A549 (cell line): Measurements from ENCODE around the gene APMAP. TPM values are rescaled to one million over a fixed set of nuclear protein-coding genes. Genes with fewer than 3 reads are reported as not detected.
A peak's percentile ranks its signal among the peaks of the same experiment; 100 is the strongest.

Experiments used
- ATAC-seq, 2 experiments: fragments of 200-7000 bp in 1 of 2; fragments of >200 bp in 1 of 2; cut with Nextera tagmentation in 1 of 2; cut with Tn5 transposase in 1 of 2; 3 replicates each; pipeline versions ENCODE4 v1.8.0 to v1.9.1; 2018 to 2020; ENCODE audit warnings: mild to moderate bottlenecking in 1 of 2, moderate library complexity in 1 of 2
- CTCF ChIA-PET: fragments of 300-600 bp; sonication (Branson Sonifier 250); formaldehyde crosslinking; extraction: SDS; loops from one replicate; lab custom pipeline; 2021; ENCODE audit warnings: antibody characterized with exemption, inconsistent platforms; lab: Yijun Ruan, JAX
- POLR2A ChIA-PET: fragments of 350-600 bp; formaldehyde crosslinking; extraction: SDS; loops from one replicate; lab custom pipeline; 2021; ENCODE audit warnings: antibody characterized with exemption, inconsistent platforms; lab: Yijun Ruan, JAX
- DNase-seq, 2 experiments: peaks; one replicate each; pipeline versions ENCODE4 v3.0.0 to v3.0.0-alpha.2; 2011 to 2016; ENCODE audit warnings: low read depth in 1 of 2, low spot score in 1 of 2
- FAIRE-seq: peaks from 2 replicates; lab custom pipeline; 2011; peaks lifted over from hg19 to GRCh38; lab: Jason Lieb, UNC
- H3K27ac ChIP-seq, 2 experiments: fragments of >200 bp; sonication (Bioruptor Twin); formaldehyde crosslinking; 3 replicates each; pipeline ENCODE4 v1.5.1; 2016 to 2017
- H3K4me1 ChIP-seq: fragments of >200 bp; sonication (Bioruptor Twin); formaldehyde crosslinking; 3 replicates; pipeline ENCODE4 v1.6.1; 2016
- H3K4me2 ChIP-seq: fragments of >200 bp; sonication (Bioruptor Twin); formaldehyde crosslinking; 3 replicates; pipeline ENCODE4 v1.6.1; 2016
- H3K4me3 ChIP-seq: fragments of >200 bp; sonication (Bioruptor Twin); formaldehyde crosslinking; 3 replicates; pipeline ENCODE4 v1.5.1; 2016
- H3K9me3 ChIP-seq: fragments of >200 bp; sonication (Bioruptor Twin); formaldehyde crosslinking; 3 replicates; pipeline ENCODE4 v1.6.1; 2016
- ATOH8 ChIP-seq: fragments of 250-450 bp; sonication (Bioruptor Pico); IDR thresholded peaks from 2 replicates; pipeline ENCODE4 v1.5.0; 2020; ENCODE audit warnings: low read depth, mild to moderate bottlenecking, moderate library complexity
- BCL3 ChIP-seq: fragments of >200 bp; sonication (Bioruptor Twin); formaldehyde crosslinking; IDR thresholded peaks from 3 replicates; pipeline ENCODE4 v1.6.1; 2016
- BHLHE40 ChIP-seq: IDR thresholded peaks from 2 replicates; pipeline ENCODE4 v1.6.1; 2012; ENCODE audit warnings: low read depth, low read length, inconsistent platforms
- CBX2 ChIP-seq: fragments of 200-600 bp; sonication (generic); IDR thresholded peaks from 2 replicates; pipeline ENCODE4 v1.6.1; 2016; ENCODE audit warnings: low read depth, mild to moderate bottlenecking, borderline replicate concordance
- CEBPB ChIP-seq, 2 experiments: fragments of >200 bp in 1 of 2; sonication (Bioruptor Twin) in 1 of 2; formaldehyde crosslinking in 1 of 2; IDR thresholded peaks; 2 replicates each; pipeline ENCODE4 v1.6.1; 2012 to 2016
- ELK1 ChIP-seq: fragments of 150-350 bp; IDR thresholded peaks from 2 replicates; pipeline ENCODE4 v1.6.1; 2014; ENCODE audit warnings: low read depth, mild to moderate bottlenecking, low read length
- ESRRA ChIP-seq: fragments of 150-350 bp; IDR thresholded peaks from 2 replicates; pipeline ENCODE4 v1.6.1; 2014; ENCODE audit warnings: mild to moderate bottlenecking, low read length, borderline replicate concordance
- FOSL2 ChIP-seq, 2 experiments: fragments of 450-650 bp in 1 of 2; fragments of >200 bp in 1 of 2; sonication (Bioruptor Twin) in 1 of 2; formaldehyde crosslinking; IDR thresholded peaks; 2 replicates each; pipeline versions ENCODE4 v1.5.0 to v1.6.1; 2016 to 2020; ENCODE audit warnings: mild to moderate bottlenecking in 1 of 2, moderate library complexity in 1 of 2
- HOXA7 ChIP-seq: fragments of 250-450 bp; sonication (Bioruptor Pico); IDR thresholded peaks from 2 replicates; pipeline ENCODE4 v1.5.0; 2020; ENCODE audit warnings: mild to moderate bottlenecking, moderate library complexity
- HOXB5 ChIP-seq: fragments of 250-450 bp; sonication (Bioruptor Pico); IDR thresholded peaks from 2 replicates; pipeline ENCODE4 v1.5.0; 2020; ENCODE audit warnings: mild to moderate bottlenecking, moderate library complexity
- NPAS2 ChIP-seq: fragments of 250-450 bp; sonication (Bioruptor Pico); IDR thresholded peaks from 2 replicates; pipeline ENCODE4 v1.8.0; 2022; ENCODE audit warnings: mild to moderate bottlenecking, moderate library complexity, borderline replicate concordance
- NR3C1 ChIP-seq: fragments of >200 bp; sonication (Bioruptor Twin); formaldehyde crosslinking; IDR thresholded peaks from 3 replicates; pipeline ENCODE4 v1.6.1; 2017
- PHF8 ChIP-seq: fragments of 200-600 bp; sonication (generic); IDR thresholded peaks from 2 replicates; pipeline ENCODE4 v1.6.1; 2016; ENCODE audit warnings: low read depth, mild to moderate bottlenecking, antibody characterized with exemption, moderate library complexity, borderline replicate concordance
- POLR2AphosphoS2 ChIP-seq: conservative IDR thresholded peaks from 2 replicates; pipeline ENCODE4 v1.6.1; 2012; ENCODE audit warnings: low read length, improper control_type of control experiment, inconsistent platforms
- RAD21 ChIP-seq, 2 experiments: fragments of >200 bp in 1 of 2; sonication (Bioruptor Twin) in 1 of 2; formaldehyde crosslinking in 1 of 2; IDR thresholded peaks in 1 of 2; conservative IDR thresholded peaks in 1 of 2; 2 replicates in 1 of 2; 3 replicates in 1 of 2; pipeline ENCODE4 v1.6.1; 2012 to 2018; ENCODE audit warnings: inconsistent platforms in 1 of 2
- RCOR1 ChIP-seq: fragments of 150-350 bp; IDR thresholded peaks from 2 replicates; pipeline ENCODE4 v1.6.1; 2014; ENCODE audit warnings: antibody characterized with exemption, low read length, low read depth
- SREBF2 ChIP-seq: fragments of 450-650 bp; IDR thresholded peaks from 2 replicates; pipeline ENCODE4 v1.6.1; 2014; ENCODE audit warnings: mild to moderate bottlenecking, moderate library complexity
- USF2 ChIP-seq: fragments of 450-650 bp; IDR thresholded peaks from 2 replicates; pipeline ENCODE4 v1.6.1; 2014; ENCODE audit warnings: antibody characterized with exemption
- ZC3H11A ChIP-seq: fragments of 450-650 bp; IDR thresholded peaks from 2 replicates; pipeline ENCODE4 v1.6.1; 2014; ENCODE audit warnings: antibody characterized with exemption, mild to moderate bottlenecking
- WGBS: methylation state at CpG from one replicate; pipeline ENCODE4 v1.1.6; 2017; ENCODE audit errors: missing lambda C conversion rate; 5-methylcytosine and 5-hydroxymethylcytosine counted together
- polyA plus RNA-seq, 4 experiments: library from polyadenylated mRNA; depleted of rRNA in 3 of 4; stranded (reverse); fragments of >200 nt; fragmentation: RNase III in 1 of 4; extraction: RNeasy Plus Mini Kit Qiagen cat#74134 plus additional on column Dnase treatment in 1 of 4; gene quantifications; 2 replicates in 3 of 4; 3 replicates in 1 of 4; pipeline ENCODE4 v1.2.3, GENCODE V29; 2011 to 2017

Gene APMAP
- polyA plus RNA-seq, 2 of the 4 experiments (the other 2 are of a cell fraction) = 113 to 141 TPM

- Histone ChIP-seq H3K4me2 (no peak overlapping the region), H3K27ac (no peak overlapping the region), H3K4me1 (no peaks in the 10 kb centered on the region), H3K4me3 (no peak overlapping the region), H3K9me3 (no peaks in the 10 kb centered on the region)
- ChIA-PET POLR2A (interaction anchor here (0.6 kb wide), 1 partner anchor 546 kb away, joined by 5 read pairs; no protein-coding TSS in a partner anchor), CTCF (interaction anchor here (0.7 to 2.8 kb wide), 8 partner anchors 9 to 384 kb away, joined by 3 to 11 read pairs (median 4); no protein-coding TSS in a partner anchor)
- 93% methylated on average over 29 of the region's 29 CpGs for WGBS
- ATAC-seq (peak in 1 of 2 experiments; percentile 43; a peak in 2 of 6 replicates), FAIRE-seq (no peak), DNase-seq (no peak)
- no peak for TF ChIP-seq RAD21 (conservative IDR thresholded peaks at IDR 0.05 in 1 of 2, IDR thresholded peaks at IDR 0.05 in 1 of 2)
- TF ChIP-seq BHLHE40 = no peak
- TF ChIP-seq HOXB5 = no peak
- no peak for TF ChIP-seq CBX2
- TF ChIP-seq PHF8 = no peak
- TF ChIP-seq BCL3 = no peak
- no peak for TF ChIP-seq ZC3H11A
- TF ChIP-seq NR3C1 = no peak
- no peak for TF ChIP-seq FOSL2 (IDR thresholded peaks at IDR 0.05)
- TF ChIP-seq FOSL2 (CRISPR knock-in tag; IDR thresholded peaks at IDR 0.05) = no peak
- TF ChIP-seq NPAS2 (CRISPR knock-in tag) = no peak
- no peak for TF ChIP-seq ELK1
Measured at GRCh38 chr20:25032478-25033264, 40.1 kb upstream of the APMAP start.

- no peak for TF ChIP-seq SREBF2
- peak; percentile 57 for TF ChIP-seq USF2
- Histone ChIP-seq H3K27ac (no peak overlapping the region), H3K4me3 (no peak overlapping the region), H3K4me1 (no peaks in the 10 kb centered on the region), H3K9me3 (no peaks in the 10 kb centered on the region), H3K4me2 (no peak overlapping the region)
- DNase-seq (no peak), FAIRE-seq (no peak), ATAC-seq (peak in 1 of 2 experiments; percentile 56; a peak in 2 of 6 replicates)
- ChIA-PET CTCF (interaction anchor here (0.7 to 1.5 kb wide), 5 partner anchors 9 to 384 kb away, joined by 3 to 4 read pairs (median 3); no protein-coding TSS in a partner anchor), POLR2A (no interaction called here)
- WGBS = 92% methylated on average over 16 of the region's 16 CpGs
Measured at GRCh38 chr20:25032065-25032477, 39.5 kb upstream of the APMAP start.

- Histone ChIP-seq H3K4me1 (no peaks in the 10 kb centered on the region), H3K4me3 (no peak overlapping the region), H3K27ac (no peak overlapping the region), H3K9me3 (no peaks in the 10 kb centered on the region), H3K4me2 (no peak overlapping the region)
- ChIA-PET CTCF (interaction anchor here (1.4 to 1.5 kb wide), 2 partner anchors 19 kb away, joined by 3 read pairs; no protein-coding TSS in a partner anchor), POLR2A (no interaction called here)
- DNase-seq = no peak
- 84% methylated on average over 3 of the region's 3 CpGs for WGBS
- no peak for FAIRE-seq
- no peak for TF ChIP-seq RCOR1
- TF ChIP-seq ESRRA = no peak
- TF ChIP-seq NR3C1 = no peak
- 0 out of 4 replicates have a peak, but pooled peaks of 1 of the 2 experiments have one; percentile 14 for TF ChIP-seq CEBPB (IDR thresholded peaks at IDR 0.05)
- no peak for TF ChIP-seq POLR2AphosphoS2
- no peak for TF ChIP-seq ATOH8
- TF ChIP-seq HOXA7 = no peak
- ATAC-seq = no peak
Measured at GRCh38 chr20:25031241-25031640, 38.7 kb upstream of the APMAP start.
